ENCODE measurements around the gene VAMP8.
"Not testable (repeated sequence)": the region's sequence is repeated elsewhere in the genome, so short reads cannot be mapped to it uniquely, and the experiment has no call there.

VAMP8 gene

GRCh38 chr2:85577386-85578242 is at the start of gene VAMP8:
Gene VAMP8, plus strand, starts transcription at chr2:85577586. Its CDS starts 61 bp downstream, at chr2:85577647.
- DNase-seq (ENCODE audit: low read depth in 2 of 2), result peak; percentile 42 to 57

- DNase-seq (ENCODE audit: low read depth in 2 of 2), result no peak
These were observed 49.6 kb upstream of the VAMP8 start for GRCh38 chr2:85527787-85528186.

DNA sequence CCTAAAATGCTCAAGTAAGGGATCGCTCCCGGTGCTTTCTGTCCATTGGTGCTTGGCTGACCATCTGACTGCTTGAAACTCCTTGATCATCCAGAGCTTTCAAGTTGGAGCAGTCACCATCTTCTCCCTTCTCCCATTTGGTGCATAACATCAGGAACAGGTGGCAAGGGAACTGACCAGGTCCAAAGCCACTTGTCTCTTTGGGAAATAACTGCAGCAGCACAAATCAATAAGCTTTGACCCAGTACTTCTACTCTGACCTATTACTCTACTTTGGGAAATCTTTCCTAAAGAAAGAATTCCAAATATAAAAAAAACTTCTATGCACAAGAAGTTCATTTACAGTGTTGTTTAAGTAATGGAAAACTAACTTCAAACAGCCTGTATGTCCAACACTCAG is 49.0 kb upstream of the VAMP8 start:
- no peak for DNase-seq (ENCODE audit: low read depth in 2 of 2)

DNA sequence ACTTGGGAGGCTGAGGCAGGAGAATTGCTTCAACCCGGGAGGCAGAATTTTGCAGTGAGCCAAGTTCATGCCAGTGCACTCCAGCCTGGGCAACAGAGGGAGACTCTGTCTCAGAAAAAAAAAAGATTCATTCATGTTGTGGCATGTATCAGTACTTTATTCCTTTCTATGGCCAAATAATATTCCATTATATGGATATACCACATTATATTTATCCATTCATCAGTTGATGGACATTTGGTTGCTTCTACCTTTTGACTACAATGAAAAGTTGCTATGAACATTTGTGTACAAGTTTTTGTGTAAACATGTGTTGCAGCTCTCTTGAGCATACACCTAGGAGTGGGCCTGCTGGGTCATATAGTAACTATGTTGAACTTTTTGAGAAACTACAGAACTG is 47.6 kb upstream of the VAMP8 start:
- no peak for DNase-seq (ENCODE audit: low read depth in 2 of 2)

- DNase-seq (ENCODE audit: low read depth in 2 of 2), result no peak
These were observed 45.8 kb upstream of the VAMP8 start for GRCh38 chr2:85531589-85531988.

- DNase-seq (ENCODE audit: low read depth in 2 of 2), result no peak
These were observed 43.3 kb upstream of the VAMP8 start for GRCh38 chr2:85534099-85534498.

DNA sequence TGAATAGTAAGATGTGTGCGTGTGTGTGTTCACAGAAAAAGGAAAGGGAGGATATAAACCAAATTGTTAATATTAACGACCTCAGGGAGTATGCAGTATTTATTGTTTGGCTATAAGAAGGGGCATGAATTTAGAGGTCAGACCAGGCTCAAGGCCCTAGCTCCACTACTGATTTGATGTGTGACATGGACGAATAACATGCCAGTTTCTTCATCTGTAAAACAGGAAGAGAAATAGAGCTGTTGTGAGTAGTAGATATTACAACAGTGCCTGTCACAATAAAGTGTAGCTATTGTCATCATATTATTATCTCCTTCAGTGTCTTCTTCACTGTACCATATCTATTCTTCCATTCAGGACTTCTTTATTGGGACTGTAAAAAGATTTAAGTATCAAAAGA is 42.5 kb upstream of the VAMP8 start:
- DNase-seq (ENCODE audit: low read depth in 2 of 2), result no peak

DNA sequence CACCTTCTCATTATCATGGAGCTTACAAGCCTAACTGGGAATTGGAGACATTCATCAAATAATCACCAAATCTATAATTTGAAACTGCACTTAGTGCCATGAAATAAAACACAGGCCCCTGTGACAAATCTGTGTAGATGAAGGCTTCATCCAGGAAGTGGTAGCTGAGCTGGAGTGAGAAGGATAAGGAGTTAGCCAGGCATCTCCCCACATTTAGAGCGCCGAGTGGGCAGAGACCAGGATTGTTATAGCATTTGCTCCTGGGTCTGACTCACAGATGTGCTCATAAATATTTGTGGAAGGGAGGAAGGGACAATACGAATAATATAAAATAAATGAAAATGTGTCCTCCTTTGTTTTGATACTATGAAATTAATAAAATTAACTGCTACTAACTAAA is 40.9 kb upstream of the VAMP8 start:
- DNase-seq (ENCODE audit: low read depth in 2 of 2), result no peak

DNA sequence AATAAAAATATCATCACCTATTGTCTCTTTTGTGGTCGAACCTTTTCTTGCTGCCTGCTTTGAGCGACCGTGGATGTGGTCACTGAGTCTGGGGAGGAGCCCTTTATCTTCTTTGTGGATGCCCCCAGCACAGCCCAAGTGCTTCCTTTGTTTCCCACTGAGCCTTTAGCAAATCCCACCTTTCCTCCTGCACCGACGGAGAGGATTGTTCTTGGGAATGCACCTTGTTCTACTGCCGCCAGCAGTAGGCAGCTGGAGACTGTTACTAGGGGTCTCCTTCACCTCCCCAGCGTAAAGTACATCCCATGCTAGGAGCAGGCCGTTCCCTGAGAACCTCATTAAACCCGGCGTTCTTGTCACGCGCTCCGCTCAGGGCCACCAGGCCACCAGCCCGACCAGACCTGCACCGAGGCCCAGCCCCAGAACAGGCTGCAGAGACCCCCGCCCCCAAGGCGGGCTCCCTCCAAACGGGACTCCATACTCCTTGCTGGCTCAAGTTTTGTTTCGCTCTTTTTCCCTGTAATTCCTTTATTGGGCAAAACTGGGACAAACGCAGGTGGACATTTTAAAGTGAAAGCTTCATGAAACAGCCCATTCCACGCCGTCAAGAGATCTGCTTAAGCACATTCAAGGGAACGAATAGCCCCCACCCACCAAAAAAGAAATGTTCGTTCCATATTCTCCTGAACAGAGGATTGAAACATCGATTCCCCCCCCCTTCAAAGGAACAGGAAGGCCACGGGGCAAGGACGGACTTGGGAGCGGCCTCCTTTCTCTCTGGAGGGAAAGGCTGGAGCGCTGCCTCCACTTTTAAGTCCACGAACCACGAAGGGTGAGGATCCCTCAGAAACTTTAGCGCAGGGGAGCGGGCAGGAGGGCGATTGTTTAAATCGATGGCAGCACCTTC is 39.5 kb upstream of the VAMP8 start:
- DNase-seq (ENCODE audit: low read depth in 2 of 2), result no peak

DNA sequence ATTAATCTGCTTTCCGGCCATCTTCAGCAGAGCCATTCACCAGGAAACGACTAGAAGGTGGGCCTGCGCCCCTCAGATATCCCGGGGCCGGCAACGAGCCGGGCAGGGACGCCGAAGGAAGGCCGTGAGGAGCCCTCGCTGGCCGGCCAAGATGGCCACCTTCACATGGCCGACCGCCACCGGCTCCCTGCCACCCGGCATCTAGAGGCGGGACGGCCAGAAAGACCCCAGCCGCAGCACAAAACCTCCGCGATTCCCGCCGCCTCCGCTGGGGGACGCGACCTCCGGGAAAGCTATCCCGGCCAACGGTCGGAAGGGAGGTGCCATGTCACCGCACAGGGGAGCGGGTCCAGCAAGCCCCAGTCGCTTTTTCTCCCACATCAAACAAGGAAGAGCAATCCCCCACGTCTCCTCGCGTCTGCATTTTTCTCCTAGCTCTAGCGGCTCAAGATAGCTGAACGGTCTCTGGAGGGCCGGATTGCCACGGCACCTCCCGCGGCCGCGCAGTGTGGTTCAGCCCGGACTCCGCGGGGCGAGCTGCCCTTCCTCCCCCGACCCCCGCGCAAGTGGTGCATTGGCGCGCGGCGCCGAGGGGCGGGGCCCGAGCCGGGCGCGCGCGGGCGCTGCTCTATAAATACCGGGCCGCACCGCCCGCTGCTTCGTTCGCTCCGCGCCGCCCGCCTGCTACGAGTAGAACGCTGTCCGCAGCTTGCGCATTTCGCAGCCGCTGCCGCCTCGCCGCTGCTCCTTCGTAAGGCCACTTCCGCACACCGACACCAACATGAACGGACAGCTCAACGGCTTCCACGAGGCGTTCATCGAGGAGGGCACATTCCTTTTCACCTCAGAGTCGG is 38.7 kb upstream of the VAMP8 start, which contains the start of gene MAT2A:
TSS of gene MAT2A (plus strand) at position 662 of the 854 bp plus-strand sequence. CDS start at position 782, 120 bp downstream.
- DNase-seq (ENCODE audit: low read depth in 2 of 2), result peak; percentile 88

- peak; percentile 60 to 64 for DNase-seq (ENCODE audit: low read depth in 2 of 2)
These were observed 37.8 kb upstream of the VAMP8 start for GRCh38 chr2:85539361-85540132.

- DNase-seq (ENCODE audit: low read depth in 2 of 2), result no peak
These were observed 37.2 kb upstream of the VAMP8 start for GRCh38 chr2:85540133-85540648.

DNA sequence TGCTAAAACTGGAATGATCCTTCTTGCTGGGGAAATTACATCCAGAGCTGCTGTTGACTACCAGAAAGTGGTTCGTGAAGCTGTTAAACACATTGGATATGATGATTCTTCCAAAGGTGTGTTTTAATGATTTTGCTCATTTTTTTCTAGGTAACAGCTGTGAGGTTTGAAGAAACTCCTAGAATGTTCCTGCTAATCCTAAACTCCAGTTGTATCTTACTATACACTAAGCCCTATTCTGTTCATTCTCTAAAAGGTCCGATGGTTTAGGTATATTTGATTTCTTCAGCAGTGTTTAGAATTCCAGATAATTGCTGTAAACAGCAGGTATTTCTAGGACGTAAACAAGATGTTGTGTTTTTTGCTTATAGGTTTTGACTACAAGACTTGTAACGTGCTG is 36.1 kb upstream of the VAMP8 start:
- DNase-seq (ENCODE audit: low read depth in 2 of 2), result no peak

GRCh38 chr2:85541753-85542457 is 35.5 kb upstream of the VAMP8 start:
- DNase-seq (ENCODE audit: low read depth in 2 of 2), result no peak

GRCh38 chr2:85542777-85543176 is 34.6 kb upstream of the VAMP8 start:
- DNase-seq (ENCODE audit: low read depth in 2 of 2), result no peak

DNA sequence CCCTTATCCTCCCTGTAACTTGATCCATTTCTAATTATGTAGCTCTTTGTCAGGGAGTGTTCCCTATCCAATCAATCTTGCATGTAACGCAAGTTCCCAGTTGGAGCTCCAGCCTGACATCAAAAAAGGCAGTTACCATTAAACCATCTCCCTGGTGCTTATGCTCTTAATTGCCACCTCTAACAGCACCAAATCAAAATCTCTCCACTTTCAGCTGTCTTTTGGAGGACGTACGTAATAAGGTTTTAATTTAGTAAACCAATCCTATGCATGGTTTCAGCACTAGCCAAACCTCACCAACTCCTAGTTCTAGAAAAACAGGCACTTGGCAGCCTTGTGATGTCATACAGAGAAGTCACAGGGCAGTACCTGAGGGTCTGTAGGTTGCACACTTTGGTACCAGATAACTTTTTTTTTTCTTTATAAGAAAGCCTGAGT is 33.1 kb upstream of the VAMP8 start:
- DNase-seq (ENCODE audit: low read depth in 2 of 2), result not testable (repeated sequence)

DNA sequence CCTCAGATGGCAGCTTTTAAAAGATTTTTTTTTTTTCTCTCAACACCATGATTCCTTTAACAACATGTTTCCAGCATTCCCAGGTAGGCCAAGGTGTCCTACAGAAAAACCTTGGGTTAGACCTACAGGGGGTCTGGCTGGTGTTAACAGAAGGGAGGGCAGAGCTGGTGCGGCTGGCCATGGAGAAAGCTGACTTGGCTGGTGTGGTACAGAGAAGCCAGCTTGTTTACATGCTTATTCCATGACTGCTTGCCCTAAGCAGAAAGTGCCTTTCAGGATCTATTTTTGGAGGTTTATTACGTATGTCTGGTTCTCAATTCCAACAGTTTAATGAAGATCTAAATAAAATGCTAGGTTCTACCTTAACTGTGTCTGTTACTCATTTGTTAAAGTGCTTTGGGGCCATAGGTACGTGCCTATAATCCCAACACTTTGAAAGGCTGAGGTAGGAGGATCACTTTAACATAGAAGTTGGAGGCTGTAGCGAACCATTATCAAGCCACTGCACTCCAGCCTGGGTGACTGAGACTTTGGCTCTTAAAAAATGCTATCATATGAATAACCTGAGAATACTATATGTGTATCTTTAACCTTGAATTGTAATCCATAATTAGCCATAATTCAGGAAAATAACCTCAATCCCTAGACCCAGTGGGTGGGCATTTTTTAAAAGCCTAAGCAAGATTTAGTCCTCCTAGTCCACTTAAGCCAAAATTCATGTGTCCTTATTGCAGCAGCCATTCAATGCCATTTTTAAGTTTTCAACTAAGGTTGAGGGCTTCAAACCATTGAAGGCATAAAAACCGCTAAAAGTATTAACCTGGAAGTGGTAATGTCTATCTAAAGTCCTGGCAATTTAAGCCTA is 32.2 kb upstream of the VAMP8 start:
- not testable (repeated sequence) for DNase-seq (ENCODE audit: low read depth in 2 of 2)

DNA sequence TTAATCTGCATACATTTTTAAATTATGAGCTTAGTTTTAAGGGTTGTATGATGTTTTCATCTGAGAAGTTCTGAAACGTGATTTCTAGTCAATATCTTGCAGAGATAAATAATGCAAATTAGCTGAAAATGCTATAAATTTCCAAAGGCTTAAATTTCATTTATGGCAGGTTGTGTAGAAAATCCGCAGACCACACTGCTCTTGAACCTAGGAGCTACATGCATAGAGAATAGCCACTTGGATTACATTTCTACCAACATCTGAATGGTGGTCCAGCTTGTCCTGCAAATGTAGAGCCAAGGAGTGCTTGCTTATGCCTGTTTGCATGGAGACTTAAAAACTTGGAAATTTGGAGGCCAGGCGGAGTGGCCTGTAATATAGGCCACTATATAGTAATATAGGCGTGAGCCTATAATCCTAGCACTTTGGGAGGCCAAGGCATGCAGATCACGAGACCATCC is 31.6 kb upstream of the VAMP8 start:
- no peak for DNase-seq (ENCODE audit: low read depth in 2 of 2)
